Superior temporal gyrus (tissue), 1 donor: ENCODE results near the gene ARHGAP27.
"Not testable (repeated sequence)": the region's sequence is repeated elsewhere in the genome, so short reads cannot be mapped to it uniquely, and the experiment has no call there.

Experiments used
- DNase-seq: peaks from one replicate; pipeline ENCODE4 v3.0.0-alpha.2; 2016; ENCODE audit errors: extremely low spot score

Gene ARHGAP27

GRCh38 chr17:45432405-45433158, at the start of gene ARHGAP27:
Gene ARHGAP27 (minus strand): TSS chr17:45432870. CDS start chr17:45430279, 2,591 bp downstream.
- no peak for DNase-seq

GRCh38 chr17:45482317-45482716, 49.6 kb upstream of the ARHGAP27 start:
- DNase-seq: not testable (repeated sequence)

GRCh38 chr17:45475436-45475835, 42.8 kb upstream of the ARHGAP27 start:
- DNase-seq: not testable (repeated sequence)

GRCh38 chr17:45472249-45472648, 39.6 kb upstream of the ARHGAP27 start:
- not testable (repeated sequence) for DNase-seq

- DNase-seq: not testable (repeated sequence)
Observed at GRCh38 chr17:45469204-45469563, 36.5 kb upstream of the ARHGAP27 start.

- not testable (repeated sequence) for DNase-seq
Observed at GRCh38 chr17:45468293-45469203, 35.9 kb upstream of the ARHGAP27 start.

GRCh38 chr17:45461524-45462327, 29.1 kb upstream of the ARHGAP27 start:
- DNase-seq: not testable (repeated sequence)

GRCh38 chr17:45460422-45460821, 27.8 kb upstream of the ARHGAP27 start:
- DNase-seq: not testable (repeated sequence)

- DNase-seq: not testable (repeated sequence)
Observed at GRCh38 chr17:45454341-45454740, 21.7 kb upstream of the ARHGAP27 start.

GRCh38 chr17:45453731-45454130, 21.1 kb upstream of the ARHGAP27 start:
- DNase-seq: not testable (repeated sequence)

GRCh38 chr17:45453225-45453534, 20.5 kb upstream of the ARHGAP27 start:
- DNase-seq: not testable (repeated sequence)

- DNase-seq: not testable (repeated sequence)
Observed at GRCh38 chr17:45452329-45453224, 19.9 kb upstream of the ARHGAP27 start.

GRCh38 chr17:45451660-45452059, 19.0 kb upstream of the ARHGAP27 start:
- DNase-seq: not testable (repeated sequence)

GRCh38 chr17:45451131-45451530, 18.5 kb upstream of the ARHGAP27 start:
- DNase-seq: no peak

- not testable (repeated sequence) for DNase-seq
Observed at GRCh38 chr17:45449708-45450329, 17.1 kb upstream of the ARHGAP27 start.

- not testable (repeated sequence) for DNase-seq
Observed at GRCh38 chr17:45449260-45449659, 16.6 kb upstream of the ARHGAP27 start.

- DNase-seq: not testable (repeated sequence)
Observed at GRCh38 chr17:45448483-45448882, 15.8 kb upstream of the ARHGAP27 start.

GRCh38 chr17:45448066-45448465, 15.4 kb upstream of the ARHGAP27 start:
- DNase-seq: not testable (repeated sequence)

- not testable (repeated sequence) for DNase-seq
Observed at GRCh38 chr17:45447650-45448049, 15.0 kb upstream of the ARHGAP27 start.
